CD4-positive, alpha-beta memory T cell (primary cell): Measurements from ENCODE around the gene PBX3. TPM values are rescaled to one million over a fixed set of nuclear protein-coding genes. Genes with fewer than 3 reads are reported as not detected.
"Not testable (repeated sequence)": the region's sequence is repeated elsewhere in the genome, so short reads cannot be mapped to it uniquely, and the experiment has no call there.

Experiments
- CTCF ChIA-PET: fragments of 350-600 bp; sonication (Branson Sonifier 250); formaldehyde crosslinking; loops from one replicate; lab custom pipeline; 2021; ENCODE audit warnings: inconsistent platforms; ENCODE audit not compliant: partially characterized antibody; lab: Charles Lee
- POLR2A ChIA-PET: fragments of 350-600 bp; sonication (Branson Sonifier 250); formaldehyde crosslinking; loops from one replicate; lab custom pipeline; 2021; ENCODE audit not compliant: partially characterized antibody; lab: Charles Lee
- DNase-seq, 5 donors: peaks; one replicate each; pipeline versions ENCODE4 v3.0.0 to v3.0.0-alpha.2; 2020 to 2022; ENCODE audit warnings: mixed read lengths in 1 of 5
- H3K27ac ChIP-seq: one replicate; pipeline ENCODE4 v1.7.0; 2013; ENCODE audit warnings: low read depth, low read length
- H3K27me3 ChIP-seq: 2 replicates; pipeline ENCODE4 v1.7.0; 2013; ENCODE audit warnings: mild to moderate bottlenecking, low read length, moderate library complexity; ENCODE audit not compliant: insufficient read depth
- H3K36me3 ChIP-seq: 2 replicates; pipeline ENCODE4 v1.7.0; 2013; ENCODE audit warnings: mild to moderate bottlenecking, low read length, moderate library complexity; ENCODE audit not compliant: insufficient read depth
- H3K4me1 ChIP-seq: 2 replicates; pipeline ENCODE4 v1.7.0; 2013; ENCODE audit warnings: mild to moderate bottlenecking, low read length, moderate library complexity; ENCODE audit not compliant: insufficient read depth
- H3K4me3 ChIP-seq, 2 donors: one replicate each; pipeline ENCODE4 v1.7.0; 2013; ENCODE audit warnings: low read length in 2 of 2, mild to moderate bottlenecking in 1 of 2
- H3K9me3 ChIP-seq, 2 donors: one replicate each; pipeline ENCODE4 v1.7.0; 2013; ENCODE audit warnings: low read length in 2 of 2, control low read depth in 1 of 2; ENCODE audit not compliant: control insufficient read depth in 1 of 2
- H3K27ac Mint-ChIP-seq, 7 donors: one replicate each; pipeline ENCODE4 v1.8.0; 2020 to 2021; ENCODE audit warnings: mixed read lengths in 7 of 7, mild to moderate bottlenecking in 6 of 7, inconsistent platforms in 3 of 7, moderate library complexity in 3 of 7
- H3K27me3 Mint-ChIP-seq, 2 donors: one replicate each; pipeline ENCODE4 v1.8.0; 2020 to 2021; ENCODE audit warnings: mixed read lengths in 2 of 2
- H3K36me3 Mint-ChIP-seq, 2 donors: one replicate each; pipeline ENCODE4 v1.8.0; 2020 to 2021; ENCODE audit warnings: mixed read lengths in 2 of 2, inconsistent platforms in 1 of 2, mild to moderate bottlenecking in 1 of 2
- H3K4me1 Mint-ChIP-seq, 4 donors: one replicate each; pipeline ENCODE4 v1.8.0; 2020 to 2021; ENCODE audit warnings: mixed read lengths in 4 of 4, mild to moderate bottlenecking in 1 of 4
- H3K4me3 Mint-ChIP-seq, 8 donors: one replicate each; pipeline ENCODE4 v1.8.0; 2020 to 2021; ENCODE audit warnings: mixed read lengths in 8 of 8, mild to moderate bottlenecking in 7 of 8, moderate library complexity in 6 of 8, inconsistent platforms in 3 of 8
- H3K9me3 Mint-ChIP-seq, 8 donors: one replicate each; pipeline ENCODE4 v1.8.0; 2020 to 2021; ENCODE audit warnings: mixed read lengths in 8 of 8, mild to moderate bottlenecking in 5 of 8, inconsistent platforms in 3 of 8, moderate library complexity in 1 of 8
- intact Hi-C: fragments of 100-400 bp; cut with micrococcal nuclease; formaldehyde crosslinking; loops from one replicate; pipeline ENCODE4 v1.15.1; 2023
- polyA plus RNA-seq, 2 donors: library from polyadenylated mRNA; unstranded; fragments of 300-500 nt; fragmentation: Illumina TruSeq; gene quantifications; one replicate each; pipeline ENCODE4 v1.2.3, GENCODE V29; 2021
- total RNA-seq, 2 experiments: library from RNA; stranded (reverse); gene quantifications; one replicate each; pipeline ENCODE4 v1.2.3, GENCODE V29; 2021

PBX3 gene
- total and polyA plus RNA-seq, 4 experiments from 2014 or later = 2.2 to 17.0 (median 10.4) TPM

DNA sequence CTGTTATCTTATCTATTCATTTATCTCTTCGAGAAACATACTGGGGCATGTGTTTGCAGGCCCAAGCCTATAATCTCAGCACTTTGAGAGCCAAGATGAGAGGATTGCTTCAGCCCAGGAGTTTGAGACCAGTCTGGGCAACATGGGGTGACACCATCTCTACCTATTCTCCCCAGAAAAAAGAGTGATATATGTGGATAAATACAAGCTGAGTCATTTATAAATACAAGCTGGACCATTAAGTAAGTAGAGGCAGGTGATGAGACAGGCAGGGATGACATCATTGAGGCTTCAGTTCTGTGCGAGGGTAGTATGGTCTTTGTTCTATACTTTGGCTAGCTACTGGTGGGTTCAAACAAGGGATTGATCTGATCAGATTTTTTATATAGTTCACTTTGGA is 25.6 kb downstream of the PBX3 start:
- Histone ChIP-seq H3K27ac (no peak overlapping the region), H3K4me3 (no peak overlapping the region), H3K36me3 (no peaks in the 10 kb centered on the region), H3K4me1 (no peaks in the 10 kb centered on the region), H3K27me3 (no peaks in the 10 kb centered on the region), H3K9me3 (no peaks in the 10 kb centered on the region)
- intact Hi-C loops = no loop called here
- Mint-ChIP-seq H3K4me3 (no peak overlapping the region), H3K9me3 (no peaks in the 10 kb centered on the region), H3K27me3 (no peaks in the 10 kb centered on the region), H3K4me1 (peaks cover 0 to 4% (median 0%) of the 10 kb centered on the region in 4 donors), H3K27ac (no peak overlapping the region), H3K36me3 (peaks cover 0 to 4% of the 10 kb centered on the region in 2 donors)
- DNase-seq = no peak
- POLR2A ChIA-PET = no interaction called here
- CTCF ChIA-PET = no interaction called here

DNA sequence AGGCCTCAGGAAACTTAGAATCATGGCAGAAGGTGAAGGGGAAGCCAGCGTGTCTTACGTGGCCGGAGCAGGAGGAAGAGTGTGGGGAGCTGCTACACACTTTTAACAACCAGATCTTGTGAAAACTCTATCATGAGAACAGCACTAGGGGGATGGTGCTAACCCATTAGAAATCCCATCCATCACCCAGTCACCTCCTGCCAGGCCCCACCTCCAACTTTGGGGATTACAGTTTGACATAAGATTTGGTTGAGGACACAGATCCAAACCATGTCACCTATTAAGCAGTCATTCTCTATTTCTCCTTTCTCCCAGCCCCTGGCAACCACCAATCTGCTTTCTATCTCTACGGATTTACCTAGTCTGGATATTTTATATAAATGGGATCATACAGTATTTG is 26.9 kb downstream of the PBX3 start:
- intact Hi-C loops = no loop called here
- ChIA-PET POLR2A (no interaction called here), CTCF (no interaction called here)
- Mint-ChIP-seq H3K4me3 (no peak overlapping the region), H3K9me3 (no peaks in the 10 kb centered on the region), H3K36me3 (peaks cover 0 to 4% of the 10 kb centered on the region in 2 donors), H3K27ac (no peak overlapping the region), H3K4me1 (peaks cover 0 to 4% (median 0%) of the 10 kb centered on the region in 4 donors), H3K27me3 (no peaks in the 10 kb centered on the region)
- H3K4me1 ChIP-seq = no peaks in the 10 kb centered on the region
- H3K9me3 ChIP-seq = no peaks in the 10 kb centered on the region
- no peak overlapping the region for H3K4me3 ChIP-seq
- H3K27ac ChIP-seq = no peak overlapping the region
- no peaks in the 10 kb centered on the region for H3K27me3 ChIP-seq
- no peak for DNase-seq
- no peaks in the 10 kb centered on the region for H3K36me3 ChIP-seq

DNA sequence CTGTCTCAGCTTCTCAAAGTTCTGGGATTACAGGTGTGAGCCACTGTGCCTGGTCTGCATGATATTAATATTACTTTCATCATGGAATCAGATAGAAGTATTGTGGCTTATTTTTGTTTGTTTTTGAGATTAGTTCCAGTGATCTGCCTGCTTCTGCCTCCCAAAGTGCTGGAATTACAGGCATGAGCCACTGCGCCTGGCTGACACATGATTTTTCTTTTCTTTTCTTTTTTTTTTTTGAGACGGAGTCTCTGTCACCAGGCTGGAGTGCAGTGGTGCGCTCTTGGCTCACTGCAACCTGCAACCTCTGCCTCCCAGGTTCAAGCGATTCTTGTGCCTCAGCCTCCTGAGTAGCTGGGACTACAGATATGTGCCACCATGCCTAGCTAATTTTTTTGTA is 29.6 kb downstream of the PBX3 start:
- H3K27ac ChIP-seq, H3K36me3 ChIP-seq, H3K9me3 ChIP-seq, H3K4me3 Mint-ChIP-seq, H3K4me1 Mint-ChIP-seq, DNase-seq, CTCF ChIA-PET, H3K4me1 ChIP-seq, intact Hi-C loops, H3K27ac Mint-ChIP-seq, H3K36me3 Mint-ChIP-seq, H3K4me3 ChIP-seq, H3K27me3 Mint-ChIP-seq, H3K9me3 Mint-ChIP-seq, POLR2A ChIA-PET, H3K27me3 ChIP-seq: not testable (repeated sequence)

DNA sequence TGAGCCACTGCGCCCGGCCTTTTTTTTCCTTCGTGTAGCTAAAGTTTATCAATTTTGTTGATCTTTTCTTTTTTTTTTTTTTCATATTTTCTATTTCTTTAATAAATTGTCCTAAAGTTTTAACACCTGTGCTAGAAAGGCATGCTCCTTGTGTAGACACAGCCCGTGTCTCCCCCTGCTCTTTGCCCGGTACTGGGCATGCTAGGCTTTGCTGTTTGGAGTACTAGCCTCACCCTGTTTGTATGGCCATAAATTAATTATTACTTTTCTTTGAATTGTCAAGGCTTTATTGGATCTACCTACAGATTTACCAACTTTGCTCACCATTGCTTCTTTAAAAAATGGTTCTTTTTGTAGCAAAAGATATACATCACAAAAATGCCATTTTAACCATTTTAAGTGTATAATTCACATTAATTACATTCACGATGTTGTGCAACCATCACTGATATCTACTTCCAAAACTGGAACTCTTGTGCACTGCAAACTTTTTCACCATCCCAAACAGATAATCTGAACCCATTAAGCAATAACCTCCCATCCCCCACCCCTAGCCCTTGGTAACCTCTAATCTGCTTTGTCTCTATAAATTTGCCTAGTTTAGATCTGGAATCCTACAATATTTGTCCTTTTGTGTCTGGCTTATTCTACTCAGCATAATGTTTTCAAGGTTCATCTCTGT is 31.5 kb downstream of the PBX3 start:
- POLR2A ChIA-PET, H3K4me3 Mint-ChIP-seq, H3K4me3 ChIP-seq, H3K9me3 ChIP-seq, DNase-seq, H3K36me3 Mint-ChIP-seq, H3K36me3 ChIP-seq, CTCF ChIA-PET, H3K4me1 Mint-ChIP-seq, H3K27ac ChIP-seq, intact Hi-C loops, H3K4me1 ChIP-seq, H3K27me3 Mint-ChIP-seq, H3K9me3 Mint-ChIP-seq, H3K27ac Mint-ChIP-seq, H3K27me3 ChIP-seq: not testable (repeated sequence)

GRCh38 chr9:125779220-125779565 is 32.0 kb downstream of the PBX3 start:
- H3K27me3 ChIP-seq, H3K4me1 Mint-ChIP-seq, H3K27me3 Mint-ChIP-seq, H3K4me1 ChIP-seq, H3K4me3 ChIP-seq, H3K4me3 Mint-ChIP-seq, H3K27ac ChIP-seq, intact Hi-C loops, POLR2A ChIA-PET, H3K27ac Mint-ChIP-seq, CTCF ChIA-PET, H3K9me3 Mint-ChIP-seq, DNase-seq, H3K9me3 ChIP-seq, H3K36me3 ChIP-seq, H3K36me3 Mint-ChIP-seq: not testable (repeated sequence)

DNA sequence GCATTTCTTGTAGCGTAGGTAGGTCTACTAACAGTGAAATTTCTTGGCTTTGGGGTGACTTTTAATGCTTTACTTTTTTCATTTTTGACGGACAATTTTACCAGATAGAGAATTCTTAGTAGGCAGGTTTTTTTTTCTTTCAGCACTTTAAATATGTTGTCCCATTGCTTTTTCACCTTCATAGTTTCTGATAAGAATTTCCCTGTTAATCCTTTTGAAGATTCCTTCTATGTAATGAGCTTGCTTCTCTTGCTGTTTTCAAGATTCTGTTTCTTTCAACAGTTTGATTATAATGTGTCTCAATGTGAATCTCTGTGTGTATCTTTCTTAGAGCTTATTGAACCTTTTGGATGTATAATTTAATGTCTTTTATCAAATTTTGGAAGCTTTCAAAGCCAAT is 35.5 kb downstream of the PBX3 start:
- Mint-ChIP-seq H3K9me3 (no peaks in the 10 kb centered on the region), H3K36me3 (peaks cover 0 to 8% of the 10 kb centered on the region in 2 donors), H3K27me3 (no peaks in the 10 kb centered on the region), H3K4me3 (no peak overlapping the region), H3K27ac (no peak overlapping the region), H3K4me1 (peaks cover 9 to 23% (median 21%) of the 10 kb centered on the region in 4 donors)
- DNase-seq = no peak
- H3K9me3 ChIP-seq = no peaks in the 10 kb centered on the region
- no peak overlapping the region for H3K27ac ChIP-seq
- H3K27me3 ChIP-seq = no peaks in the 10 kb centered on the region
- ChIA-PET POLR2A (no interaction called here), CTCF (no interaction called here)
- H3K36me3 ChIP-seq = no peaks in the 10 kb centered on the region
- intact Hi-C loops = no loop called here
- peaks cover 12% of the 10 kb centered on the region for H3K4me1 ChIP-seq
- H3K4me3 ChIP-seq = no peak overlapping the region

- DNase-seq = no peak
- Mint-ChIP-seq H3K4me3 (peak overlapping the region in 4 of 8 donors; percentile 0 to 47 (median 12)), H3K9me3 (no peaks in the 10 kb centered on the region), H3K27me3 (no peaks in the 10 kb centered on the region), H3K36me3 (peaks cover 0 to 8% of the 10 kb centered on the region in 2 donors), H3K27ac (peak overlapping the region in 2 of 7 donors; percentile 4 to 37), H3K4me1 (peaks cover 9 to 23% (median 21%) of the 10 kb centered on the region in 4 donors)
- no peak overlapping the region for H3K27ac ChIP-seq
- H3K9me3 ChIP-seq = no peaks in the 10 kb centered on the region
- CTCF ChIA-PET = no interaction called here
- intact Hi-C loops = no loop called here
- H3K27me3 ChIP-seq = no peaks in the 10 kb centered on the region
- no peak overlapping the region for H3K4me3 ChIP-seq
- no peaks in the 10 kb centered on the region for H3K36me3 ChIP-seq
- H3K4me1 ChIP-seq = peaks cover 12% of the 10 kb centered on the region
- POLR2A ChIA-PET = no interaction called here
These were observed 37.3 kb downstream of the PBX3 start for GRCh38 chr9:125784286-125785049.
